Rectal smooth muscle tissue (tissue), 1 donor: ENCODE data around the gene MACO1.
A peak's percentile ranks its signal among the peaks of the same experiment; 100 is the strongest.
"Not testable (repeated sequence)": the region's sequence is repeated elsewhere in the genome, so short reads cannot be mapped to it uniquely, and the experiment has no call there.

ENCODE experiments used
- H3K27ac ChIP-seq: one replicate; pipeline ENCODE4 v1.7.0; 2013; ENCODE audit warnings: low read depth, low read length, inconsistent platforms
- H3K27me3 ChIP-seq: one replicate; pipeline ENCODE4 v1.7.0; 2013; ENCODE audit warnings: low read length; ENCODE audit not compliant: control insufficient read depth, insufficient read depth
- H3K36me3 ChIP-seq: one replicate; pipeline ENCODE4 v1.7.0; 2013; ENCODE audit warnings: low read length; ENCODE audit not compliant: control insufficient read depth, insufficient read depth
- H3K4me1 ChIP-seq: one replicate; pipeline ENCODE4 v1.7.0; 2013; ENCODE audit warnings: low read length; ENCODE audit not compliant: control insufficient read depth, insufficient read depth
- H3K4me3 ChIP-seq: one replicate; pipeline ENCODE4 v1.7.0; 2013; ENCODE audit warnings: low read length
- H3K9ac ChIP-seq: one replicate; pipeline ENCODE4 v1.7.0; 2013; ENCODE audit warnings: low read length

MACO1 gene

DNA sequence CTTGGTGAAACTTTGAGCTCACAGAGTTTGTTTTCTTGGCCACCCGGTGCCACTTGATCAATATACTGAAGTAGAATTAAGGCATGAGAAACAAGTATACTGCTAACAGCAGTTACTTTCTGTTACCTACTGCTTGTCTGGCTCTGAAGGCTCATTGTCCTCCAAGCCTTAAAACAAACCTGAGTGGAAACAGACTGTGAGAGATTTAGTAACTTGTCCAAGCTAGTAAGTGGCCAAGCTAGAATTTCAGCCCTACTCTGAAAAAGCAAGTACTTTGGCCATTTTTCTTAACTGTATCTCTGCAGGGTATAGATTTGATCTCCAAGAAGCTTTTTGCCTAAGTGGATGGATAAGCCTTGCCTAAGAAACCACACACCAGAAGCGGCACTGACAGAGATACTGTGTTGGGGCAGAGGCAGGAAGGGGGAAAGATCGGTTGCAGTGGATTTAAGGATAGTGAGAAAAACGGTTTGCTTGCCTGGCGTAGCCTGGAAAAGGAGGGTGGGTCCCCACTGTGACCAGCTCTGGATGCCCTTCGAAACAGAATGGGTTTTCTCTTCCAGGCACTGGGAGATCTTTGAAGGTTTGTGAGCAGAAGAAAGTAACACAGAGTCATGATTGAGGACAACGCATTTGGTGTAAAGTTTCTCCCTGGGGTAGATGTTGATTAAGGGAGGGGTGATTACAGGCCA, 2.1 kb upstream of the MACO1 start:
- no peak overlapping the region for H3K4me3 ChIP-seq
- no peaks in the 10 kb centered on the region for H3K36me3 ChIP-seq
- H3K27me3 ChIP-seq = no peaks in the 10 kb centered on the region
- H3K9ac ChIP-seq = no peak overlapping the region
- no peak overlapping the region for H3K27ac ChIP-seq
- H3K4me1 ChIP-seq = peaks cover 2% of the 10 kb centered on the region

DNA sequence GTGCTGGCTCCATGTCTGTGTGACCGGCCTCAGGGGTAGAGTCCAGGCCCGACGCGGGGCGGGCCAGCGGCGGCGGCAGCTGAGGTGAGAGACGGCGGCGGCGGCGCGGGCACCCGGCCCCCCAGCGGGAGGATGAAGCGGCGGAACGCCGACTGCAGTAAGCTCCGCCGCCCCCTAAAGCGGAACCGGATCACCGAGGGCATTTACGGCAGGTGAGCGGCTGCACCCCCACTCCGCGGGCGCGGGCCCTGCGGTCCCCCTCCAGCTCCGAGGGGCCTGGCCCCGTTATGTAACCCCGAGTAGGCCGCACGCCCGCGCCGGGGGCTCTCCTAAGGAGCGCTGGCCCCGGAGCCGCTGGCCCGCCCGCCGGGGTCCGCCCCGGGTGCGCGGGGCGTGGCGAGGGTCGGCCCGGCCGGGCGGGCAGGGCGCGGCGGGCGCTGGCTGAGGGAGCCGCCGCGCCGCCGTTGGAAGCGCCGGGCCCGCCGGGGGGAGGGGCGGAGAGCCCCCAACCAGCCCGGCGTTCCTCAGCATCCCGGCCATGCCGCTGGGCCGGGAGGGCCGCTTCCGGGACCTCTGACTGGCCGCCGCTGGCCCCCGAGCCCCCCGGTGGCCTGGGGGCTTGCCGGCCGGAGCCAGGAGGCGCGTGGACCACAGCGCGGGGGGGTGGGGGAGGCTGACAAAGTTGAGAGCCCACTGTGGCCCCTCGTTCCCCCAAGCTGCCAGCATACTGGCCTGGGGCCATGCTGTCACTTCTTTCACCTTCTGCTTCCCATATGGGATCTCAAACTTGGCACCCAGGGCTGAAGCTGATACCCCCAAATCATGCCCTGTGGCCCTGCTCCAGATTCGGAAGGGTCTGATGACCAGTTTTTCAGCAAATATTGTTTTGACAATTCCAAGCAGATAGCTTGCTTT, 527 bp downstream of the MACO1 start:
- no peaks in the 10 kb centered on the region for H3K27me3 ChIP-seq
- H3K36me3 ChIP-seq = no peaks in the 10 kb centered on the region
- peaks cover 7% of the 10 kb centered on the region for H3K4me1 ChIP-seq
- H3K4me3 ChIP-seq = peak overlapping the region; percentile 81
- peak overlapping the region; percentile 82 for H3K27ac ChIP-seq
- peak overlapping the region; percentile 39 for H3K9ac ChIP-seq

DNA sequence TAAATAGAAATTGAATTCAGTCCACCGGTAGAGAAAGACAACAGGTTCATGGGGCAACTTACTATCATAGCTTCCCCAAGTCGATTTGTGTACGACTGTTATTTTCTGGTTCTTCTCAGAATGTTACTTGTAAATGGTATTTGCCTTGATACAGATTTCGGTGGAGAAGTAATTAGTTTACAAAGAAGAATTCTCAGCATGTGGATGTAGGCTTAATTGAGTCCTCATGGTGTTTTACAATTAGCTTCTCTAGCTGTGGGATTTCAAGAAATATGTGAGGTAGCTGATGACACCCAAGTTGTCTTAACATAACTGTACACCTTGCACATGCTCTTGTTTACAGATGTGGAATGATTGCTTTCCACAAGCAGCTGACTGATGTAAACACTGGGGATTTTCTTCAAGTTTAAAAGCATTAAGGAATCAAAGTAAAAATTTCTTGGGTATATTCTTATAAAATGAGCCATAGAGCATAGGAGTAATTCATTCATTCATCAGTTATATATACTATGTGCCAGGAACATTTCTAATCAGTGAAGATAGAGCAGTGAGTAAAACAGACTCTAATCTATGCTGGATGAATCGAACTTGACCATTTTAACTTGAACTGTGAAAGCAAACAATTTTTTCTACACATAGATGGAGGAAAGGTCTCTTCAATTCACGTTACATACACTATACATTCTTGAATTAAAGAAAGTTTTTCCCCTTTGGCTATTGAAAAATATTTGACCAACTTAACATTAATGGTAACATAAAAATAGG, 1.4 kb downstream of the MACO1 start:
- peak overlapping the region; percentile 81 for H3K4me3 ChIP-seq
- H3K27me3 ChIP-seq = no peaks in the 10 kb centered on the region
- H3K36me3 ChIP-seq = no peaks in the 10 kb centered on the region
- peaks cover 10% of the 10 kb centered on the region for H3K4me1 ChIP-seq
- H3K9ac ChIP-seq = no peak overlapping the region
- peak overlapping the region; percentile 80 for H3K27ac ChIP-seq

DNA sequence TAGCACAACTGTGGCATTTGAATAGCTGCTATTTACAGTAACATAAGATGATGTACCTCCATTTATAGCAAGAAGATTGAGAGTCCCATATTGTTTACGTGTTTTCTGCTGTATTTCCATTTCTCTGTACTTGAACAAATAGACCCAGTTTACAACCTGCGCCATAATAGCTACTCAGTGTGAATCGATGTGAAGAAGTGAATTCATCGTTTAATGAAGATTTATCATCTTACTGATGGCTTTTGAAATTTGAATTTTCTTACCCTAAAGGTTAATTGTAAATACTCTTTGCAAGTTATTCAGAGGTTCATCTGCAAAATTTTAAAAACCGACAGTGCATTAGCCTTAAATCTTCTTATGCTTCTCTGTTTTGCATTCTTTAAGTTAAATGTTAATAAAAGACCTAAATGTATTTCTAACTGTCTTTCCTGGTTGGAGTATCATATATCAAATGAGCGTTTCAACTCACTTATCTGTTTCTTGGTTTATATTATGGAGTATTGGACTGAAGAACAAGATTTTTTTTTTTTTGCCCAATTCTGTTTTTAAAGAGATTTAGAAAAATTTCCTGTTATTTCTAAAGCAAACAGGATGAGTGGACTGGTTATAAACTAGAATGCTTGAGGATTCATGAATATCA, 2.2 kb downstream of the MACO1 start:
- Histone ChIP-seq H3K4me1 (peaks cover 10% of the 10 kb centered on the region), H3K27ac (no peak overlapping the region), H3K27me3 (no peaks in the 10 kb centered on the region), H3K9ac (no peak overlapping the region), H3K36me3 (no peaks in the 10 kb centered on the region), H3K4me3 (no peak overlapping the region)

DNA sequence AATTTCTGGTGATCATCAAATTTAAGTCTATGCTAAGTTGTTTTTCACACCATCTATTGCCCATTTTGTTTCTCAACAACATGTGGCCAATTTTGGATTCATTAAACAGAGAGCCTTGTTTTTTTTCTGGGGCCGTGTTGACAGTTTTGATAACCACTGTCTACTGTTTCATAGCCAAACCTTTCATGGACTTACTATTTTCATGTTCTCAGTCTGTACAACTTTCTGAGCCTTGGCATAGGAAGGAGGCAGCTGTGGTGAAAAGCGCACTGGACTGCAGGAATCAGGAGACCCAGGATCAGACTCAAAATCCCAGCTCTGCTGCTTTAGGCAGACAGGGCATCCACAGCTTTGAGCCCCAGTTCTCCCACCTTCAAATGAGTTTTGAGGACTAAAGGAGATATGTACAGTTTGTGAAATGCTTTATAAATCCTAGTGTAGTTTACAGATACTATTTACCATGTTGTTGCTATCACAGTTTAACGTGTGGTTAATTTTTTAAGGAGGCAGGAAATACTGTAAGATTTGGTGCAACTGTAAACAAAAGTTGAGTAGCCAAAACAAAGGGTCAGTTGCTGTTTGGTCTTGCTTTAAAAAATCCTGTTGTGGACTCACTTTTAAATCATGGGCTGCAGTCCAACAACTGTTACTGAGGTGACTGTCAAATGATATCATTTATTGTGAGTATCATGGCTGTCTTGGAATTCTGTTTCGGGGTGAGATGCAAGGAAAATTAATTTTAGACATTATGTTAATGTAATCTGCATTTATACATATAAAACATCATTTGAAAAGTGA, 2.9 kb downstream of the MACO1 start:
- H3K4me1 ChIP-seq = peaks cover 10% of the 10 kb centered on the region
- no peaks in the 10 kb centered on the region for H3K27me3 ChIP-seq
- no peak overlapping the region for H3K9ac ChIP-seq
- no peak overlapping the region for H3K27ac ChIP-seq
- no peak overlapping the region for H3K4me3 ChIP-seq
- H3K36me3 ChIP-seq = no peaks in the 10 kb centered on the region

DNA sequence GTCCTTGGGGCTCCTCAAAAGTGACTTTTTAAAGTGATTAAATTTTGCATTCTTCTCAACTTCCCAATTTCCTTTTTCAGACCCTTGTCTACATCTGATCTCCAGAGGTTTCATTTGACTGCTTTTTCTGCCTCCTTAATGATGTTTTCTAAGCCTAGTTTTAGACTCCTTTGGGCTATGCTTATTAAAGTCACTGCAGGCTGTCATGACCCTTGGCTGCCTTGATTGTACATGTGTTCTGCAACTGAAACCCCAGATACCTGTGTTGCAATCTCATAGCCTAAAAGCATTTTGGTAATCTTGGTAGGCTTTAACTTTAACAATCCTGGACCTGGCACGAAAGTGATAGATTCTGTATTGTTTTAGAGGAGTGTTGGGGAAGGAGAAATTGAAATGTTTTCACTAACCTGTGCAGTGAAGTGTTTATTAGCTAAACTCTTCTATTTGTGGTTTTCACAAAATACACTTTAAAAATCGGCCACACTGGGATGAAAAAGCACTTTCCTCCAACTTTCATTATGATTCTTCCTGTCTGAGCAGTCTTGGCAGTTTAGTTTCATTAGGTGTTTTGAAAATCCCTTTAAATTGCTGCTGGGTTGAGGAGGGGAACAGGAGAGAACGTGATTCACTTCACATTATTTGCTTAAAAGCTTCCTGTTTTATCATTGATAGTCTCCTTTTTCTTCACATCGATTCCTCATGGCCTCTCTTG, 4.9 kb downstream of the MACO1 start:
- Histone ChIP-seq H3K4me1 (peaks cover 10% of the 10 kb centered on the region), H3K27me3 (no peaks in the 10 kb centered on the region), H3K36me3 (no peaks in the 10 kb centered on the region), H3K4me3 (no peak overlapping the region), H3K27ac (no peak overlapping the region), H3K9ac (no peak overlapping the region)

DNA sequence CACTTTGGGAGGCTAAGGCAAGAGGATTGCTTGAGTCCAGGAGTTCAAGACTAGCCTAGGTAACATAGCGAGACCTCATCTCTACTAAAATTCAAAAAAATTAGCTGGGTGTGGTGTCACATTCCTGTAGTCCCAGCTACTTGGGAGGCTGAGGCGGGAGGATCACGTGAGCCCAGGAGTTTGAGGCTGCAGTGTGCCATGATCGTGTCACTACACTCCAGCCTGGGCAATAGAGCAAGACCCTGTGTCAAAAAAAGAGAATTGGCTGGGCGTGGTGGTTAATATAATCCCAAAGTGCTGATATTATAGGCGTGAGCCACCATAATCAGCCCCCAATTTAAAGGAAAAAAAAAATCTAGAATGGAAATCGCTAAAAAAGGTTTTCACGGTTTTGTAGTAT, 7.0 kb downstream of the MACO1 start:
- Histone ChIP-seq H3K9ac (no peak overlapping the region), H3K27ac (no peak overlapping the region), H3K4me1 (peaks cover 10% of the 10 kb centered on the region), H3K36me3 (no peaks in the 10 kb centered on the region), H3K27me3 (no peaks in the 10 kb centered on the region), H3K4me3 (no peak overlapping the region)

DNA sequence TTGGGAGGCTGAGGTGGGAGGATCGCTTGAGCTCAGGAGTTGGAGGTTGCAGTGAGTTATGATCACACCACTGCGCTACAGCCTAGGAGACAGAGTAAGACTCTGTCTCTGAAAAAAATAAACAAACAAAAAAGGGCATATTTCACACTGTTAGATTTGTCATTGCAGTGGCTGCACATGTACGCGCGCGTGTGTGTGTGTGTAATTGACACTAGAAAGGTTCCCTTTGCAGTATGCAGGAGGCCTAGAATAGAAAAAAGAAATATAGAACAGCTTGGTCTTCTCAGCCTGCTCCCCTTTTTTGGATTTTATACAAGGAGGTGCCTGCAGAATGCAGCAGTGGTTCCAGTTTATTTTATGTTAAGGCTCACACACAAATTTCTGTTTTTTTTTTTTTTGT, 8.6 kb downstream of the MACO1 start:
- Histone ChIP-seq H3K4me3 (no peak overlapping the region), H3K27ac (no peak overlapping the region), H3K36me3 (no peaks in the 10 kb centered on the region), H3K9ac (no peak overlapping the region), H3K4me1 (peaks cover 6% of the 10 kb centered on the region), H3K27me3 (no peaks in the 10 kb centered on the region)

DNA sequence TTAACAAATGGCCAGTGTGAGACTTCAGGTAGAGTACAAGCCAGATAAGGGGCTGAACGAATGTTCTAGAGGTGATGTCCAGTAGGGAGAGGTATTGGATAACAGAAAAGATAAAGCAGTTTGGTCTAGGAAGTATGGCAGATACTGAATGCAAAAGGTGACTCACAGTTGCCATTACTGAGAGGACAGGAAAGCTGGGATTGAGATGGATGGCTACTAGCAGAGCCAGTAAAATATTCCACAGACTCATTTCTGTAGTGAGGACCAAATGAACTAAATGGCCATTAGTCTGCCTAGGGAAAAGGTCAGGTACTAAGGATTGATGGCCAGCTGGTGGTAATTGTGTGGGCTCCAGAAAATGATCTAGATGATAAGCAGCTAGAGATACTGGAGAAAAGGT, 11.5 kb downstream of the MACO1 start:
- no peak overlapping the region for H3K9ac ChIP-seq
- H3K4me1 ChIP-seq = no peaks in the 10 kb centered on the region
- no peaks in the 10 kb centered on the region for H3K36me3 ChIP-seq
- H3K27ac ChIP-seq = no peak overlapping the region
- H3K4me3 ChIP-seq = no peak overlapping the region
- no peaks in the 10 kb centered on the region for H3K27me3 ChIP-seq

DNA sequence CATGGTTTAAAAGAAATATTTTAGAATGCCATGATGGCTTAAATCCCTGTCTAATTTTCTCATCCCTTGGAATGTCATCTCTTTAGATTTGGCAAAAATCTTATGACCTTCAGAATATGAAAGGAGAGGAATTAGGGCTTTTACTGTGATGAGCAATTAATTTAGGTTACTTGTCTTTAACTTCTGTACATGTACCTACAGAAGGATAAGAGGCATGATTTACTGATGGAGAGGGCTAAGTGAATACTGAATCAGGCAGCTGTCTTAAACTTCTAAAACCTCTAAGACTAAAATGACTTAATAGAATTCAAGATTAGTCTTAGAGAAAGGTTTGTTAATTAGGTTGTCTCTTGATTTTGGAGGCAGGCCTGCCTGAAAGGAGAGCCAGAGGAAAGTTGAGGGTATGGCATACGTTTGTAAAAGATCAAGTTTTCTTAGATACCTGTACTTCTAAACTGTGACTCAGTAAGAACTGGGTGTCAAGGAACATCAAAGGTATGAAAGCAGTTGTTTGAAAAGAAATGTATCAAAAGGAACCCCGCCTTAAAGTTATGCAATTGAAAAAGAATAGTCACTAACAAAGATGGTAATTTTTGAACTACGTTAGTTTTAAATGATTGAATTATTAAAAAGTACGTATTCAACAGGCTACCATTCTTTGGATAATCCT, 12.5 kb downstream of the MACO1 start:
- no peak overlapping the region for H3K9ac ChIP-seq
- H3K27ac ChIP-seq = no peak overlapping the region
- H3K4me3 ChIP-seq = no peak overlapping the region
- no peaks in the 10 kb centered on the region for H3K36me3 ChIP-seq
- H3K27me3 ChIP-seq = no peaks in the 10 kb centered on the region
- H3K4me1 ChIP-seq = no peaks in the 10 kb centered on the region

DNA sequence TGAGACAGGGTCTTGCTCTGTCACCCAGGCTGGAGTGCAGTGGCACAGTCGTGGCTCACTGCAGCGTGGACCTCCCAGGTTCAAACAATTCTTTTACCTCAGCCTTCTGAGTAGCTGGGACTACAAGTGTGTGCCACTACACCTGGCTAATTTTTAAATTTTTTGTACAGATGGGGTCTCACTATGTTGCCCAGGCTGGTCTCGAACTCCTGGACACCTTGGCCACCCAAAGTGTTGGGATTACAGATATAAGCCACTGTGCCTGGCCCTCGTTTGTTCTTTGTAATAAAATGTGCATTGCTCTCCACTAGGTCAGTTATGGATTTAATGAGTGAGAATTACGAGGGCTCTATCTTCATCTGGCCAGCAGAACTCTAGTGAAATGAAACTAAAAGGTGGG, 13.9 kb downstream of the MACO1 start:
- not testable (repeated sequence) for H3K27me3 ChIP-seq, H3K36me3 ChIP-seq, H3K27ac ChIP-seq, H3K4me1 ChIP-seq, H3K4me3 ChIP-seq, H3K9ac ChIP-seq
